Skeletal muscle tissue (tissue), 4 donors: ENCODE data around the gene PTPRG. TPM values are rescaled to one million over a fixed set of nuclear protein-coding genes. Genes with fewer than 3 reads are reported as not detected.
A peak's percentile ranks its signal among the peaks of the same experiment; 100 is the strongest.

Source experiments
- H3K27ac ChIP-seq: one replicate; pipeline ENCODE4 v1.7.0; 2013; ENCODE audit warnings: mild to moderate bottlenecking, low read depth, low read length, inconsistent platforms
- H3K27me3 ChIP-seq, 3 donors: one replicate each; pipeline ENCODE4 v1.7.0; 2013; ENCODE audit warnings: low read length in 3 of 3; ENCODE audit not compliant: control insufficient read depth in 3 of 3, insufficient read depth in 3 of 3
- H3K36me3 ChIP-seq, 3 donors: one replicate each; pipeline ENCODE4 v1.7.0; 2013; ENCODE audit warnings: low read length in 3 of 3; ENCODE audit not compliant: control insufficient read depth in 3 of 3, insufficient read depth in 3 of 3
- H3K4me1 ChIP-seq, 3 donors: one replicate each; pipeline ENCODE4 v1.7.0; 2013; ENCODE audit warnings: low read length in 3 of 3, mild to moderate bottlenecking in 3 of 3; ENCODE audit not compliant: control insufficient read depth in 3 of 3, insufficient read depth in 3 of 3
- H3K4me3 ChIP-seq, 3 donors: one replicate each; pipeline ENCODE4 v1.7.0; 2013; ENCODE audit warnings: low read length in 3 of 3
- H3K9ac ChIP-seq, 3 donors: one replicate each; pipeline ENCODE4 v1.7.0; 2013; ENCODE audit warnings: low read length in 3 of 3, mild to moderate bottlenecking in 3 of 3, moderate library complexity in 2 of 3, low read depth in 1 of 3
- H3K9me3 ChIP-seq, 3 donors: one replicate each; pipeline ENCODE4 v1.7.0; 2013; ENCODE audit warnings: low read length in 3 of 3; ENCODE audit not compliant: control insufficient read depth in 3 of 3
- total RNA-seq: library from RNA; depleted of rRNA; stranded (reverse); fragments of >200 nt; gene quantifications from one replicate; pipeline ENCODE4 v1.2.3, GENCODE V29; 2014
- donor health status: Osteomylitis.

The PTPRG gene
- total RNA-seq, 1 donor from 2014 or later: 48.5 TPM

GRCh38 chr3:61893840-61894566, 332.6 kb downstream of the PTPRG start:
- Histone ChIP-seq H3K27ac (no peak overlapping the region), H3K9ac (no peak overlapping the region), H3K4me1 (peaks cover 0 to 6% (median 5%) of the 10 kb centered on the region in 3 donors), H3K9me3 (no peaks in the 10 kb centered on the region), H3K4me3 (no peak overlapping the region), H3K36me3 (no peaks in the 10 kb centered on the region), H3K27me3 (no peaks in the 10 kb centered on the region)

- Histone ChIP-seq H3K36me3 (no peaks in the 10 kb centered on the region), H3K9me3 (no peaks in the 10 kb centered on the region), H3K9ac (no peak overlapping the region), H3K27me3 (no peaks in the 10 kb centered on the region), H3K4me3 (no peak overlapping the region), H3K4me1 (peaks cover 0 to 6% (median 5%) of the 10 kb centered on the region in 3 donors), H3K27ac (no peak overlapping the region)
Observed at GRCh38 chr3:61894988-61895935, 333.9 kb downstream of the PTPRG start.

DNA sequence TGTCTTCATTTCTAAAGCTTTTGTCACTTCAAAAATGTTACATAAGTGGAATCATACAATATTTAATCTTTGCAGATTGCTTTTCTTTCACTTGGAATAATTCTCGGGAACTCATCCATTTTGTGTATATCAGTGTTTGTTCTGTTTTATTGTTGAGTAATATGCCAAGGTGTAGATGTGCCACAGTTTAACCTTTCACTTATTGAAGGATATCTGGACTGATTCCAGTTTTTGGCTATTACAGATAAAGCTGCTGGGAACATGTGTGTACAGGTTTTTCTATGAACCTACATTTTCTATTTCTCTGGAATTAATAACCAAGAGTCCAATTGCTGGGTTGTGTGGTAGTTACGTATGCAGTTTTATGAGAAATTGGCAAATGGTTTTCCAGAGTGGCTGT, 334.9 kb downstream of the PTPRG start:
- Histone ChIP-seq H3K9ac (no peak overlapping the region), H3K27ac (no peak overlapping the region), H3K9me3 (no peaks in the 10 kb centered on the region), H3K36me3 (no peaks in the 10 kb centered on the region), H3K4me1 (peaks cover 0 to 5% (median 4%) of the 10 kb centered on the region in 3 donors), H3K27me3 (no peaks in the 10 kb centered on the region), H3K4me3 (no peak overlapping the region)

GRCh38 chr3:61897848-61898247, 336.5 kb downstream of the PTPRG start:
- Histone ChIP-seq H3K4me1 (peaks cover under 1 to 7% (median 4%) of the 10 kb centered on the region in 3 donors), H3K9me3 (no peaks in the 10 kb centered on the region), H3K36me3 (no peaks in the 10 kb centered on the region), H3K4me3 (no peak overlapping the region), H3K9ac (no peak overlapping the region), H3K27me3 (no peaks in the 10 kb centered on the region), H3K27ac (no peak overlapping the region)

GRCh38 chr3:61899700-61900462, 338.5 kb downstream of the PTPRG start:
- H3K4me3 ChIP-seq: no peak overlapping the region
- H3K36me3 ChIP-seq: no peaks in the 10 kb centered on the region
- no peak overlapping the region for H3K9ac ChIP-seq
- no peaks in the 10 kb centered on the region for H3K9me3 ChIP-seq
- peaks cover 18 to 23% (median 19%) of the 10 kb centered on the region in 3 donors for H3K4me1 ChIP-seq
- H3K27me3 ChIP-seq: no peaks in the 10 kb centered on the region
- no peak overlapping the region for H3K27ac ChIP-seq

GRCh38 chr3:61901496-61901895, 340.1 kb downstream of the PTPRG start:
- H3K9me3 ChIP-seq: no peaks in the 10 kb centered on the region
- peaks cover 22 to 24% (median 22%) of the 10 kb centered on the region in 3 donors for H3K4me1 ChIP-seq

DNA sequence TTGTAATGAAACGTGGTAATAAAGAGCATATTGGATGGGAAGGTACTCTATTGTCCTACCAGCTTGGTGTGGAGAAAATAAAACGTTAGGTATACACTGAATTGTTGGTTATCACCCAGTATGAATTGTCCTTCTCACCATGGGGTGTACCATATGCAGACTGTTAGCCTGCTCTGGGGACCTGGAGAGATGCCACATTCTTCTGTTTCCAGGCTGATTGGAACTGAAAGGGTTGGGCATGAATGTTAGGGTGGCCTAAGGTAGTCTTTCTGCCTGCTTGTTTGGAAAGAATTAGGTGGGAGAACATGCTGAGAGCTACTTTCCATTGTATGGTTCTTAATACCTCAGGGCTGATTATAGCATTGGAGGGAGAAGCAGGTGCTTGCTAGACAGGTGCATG, 340.6 kb downstream of the PTPRG start:
- H3K4me3 ChIP-seq: no peak overlapping the region
- H3K36me3 ChIP-seq: no peaks in the 10 kb centered on the region
- H3K9me3 ChIP-seq: no peaks in the 10 kb centered on the region
- peaks cover 22 to 24% (median 22%) of the 10 kb centered on the region in 3 donors for H3K4me1 ChIP-seq
- H3K9ac ChIP-seq: no peak overlapping the region
- H3K27ac ChIP-seq: no peak overlapping the region
- no peaks in the 10 kb centered on the region for H3K27me3 ChIP-seq

More at GRCh38 chr3:61901496-61901895, 340.1 kb downstream of the PTPRG start:
- H3K27ac ChIP-seq: no peak overlapping the region
- no peak overlapping the region for H3K9ac ChIP-seq
- H3K4me3 ChIP-seq: no peak overlapping the region
- H3K36me3 ChIP-seq: no peaks in the 10 kb centered on the region
- H3K27me3 ChIP-seq: no peaks in the 10 kb centered on the region

DNA sequence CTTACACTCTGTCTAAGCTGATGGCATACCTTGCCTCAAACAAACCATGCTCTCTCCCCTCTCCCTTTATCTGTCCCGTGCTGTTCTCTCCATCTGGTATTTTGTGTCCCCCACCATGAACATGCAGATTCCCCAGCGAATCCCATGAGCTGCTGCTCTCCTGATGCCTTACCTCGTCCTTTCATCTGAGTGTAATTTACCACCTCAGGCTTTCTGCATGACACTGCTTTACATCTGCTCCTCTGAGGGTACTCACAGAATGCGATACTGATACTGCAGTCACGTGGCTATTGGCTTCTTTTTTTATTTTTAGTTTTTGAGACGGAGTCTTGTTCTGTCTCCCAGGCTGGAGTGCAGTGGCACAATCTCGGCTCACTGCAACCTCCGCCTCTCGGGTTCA, 341.7 kb downstream of the PTPRG start:
- no peak overlapping the region for H3K9ac ChIP-seq
- no peak overlapping the region for H3K4me3 ChIP-seq
- H3K4me1 ChIP-seq: peaks cover 22 to 24% (median 22%) of the 10 kb centered on the region in 3 donors
- H3K27me3 ChIP-seq: no peaks in the 10 kb centered on the region
- no peaks in the 10 kb centered on the region for H3K9me3 ChIP-seq
- peak overlapping the region; percentile 73 for H3K27ac ChIP-seq
- H3K36me3 ChIP-seq: no peaks in the 10 kb centered on the region

GRCh38 chr3:61903931-61904657, 342.7 kb downstream of the PTPRG start:
- H3K4me3 ChIP-seq: peak overlapping the region; percentile 15 to 49 (median 29)
- peaks cover 22 to 28% (median 22%) of the 10 kb centered on the region in 3 donors for H3K4me1 ChIP-seq
- H3K36me3 ChIP-seq: no peaks in the 10 kb centered on the region
- H3K27ac ChIP-seq: peak overlapping the region; percentile 73
- H3K9ac ChIP-seq: peak overlapping the region; percentile 60 to 79 (median 61)
- no peaks in the 10 kb centered on the region for H3K27me3 ChIP-seq
- no peaks in the 10 kb centered on the region for H3K9me3 ChIP-seq
